Osteoblast (primary cell): ENCODE results near the gene SUGCT. TPM values are rescaled to one million over a fixed set of nuclear protein-coding genes. Genes with fewer than 3 reads are reported as not detected.

ENCODE experiments used
- DNase-seq: peaks from one replicate; pipeline ENCODE4 v3.0.0; 2011; ENCODE audit warnings: low spot score, mixed read lengths; ENCODE audit not compliant: insufficient read length; ENCODE audit errors: missing footprints
- H2AFZ ChIP-seq: 2 replicates; pipeline ENCODE4 v1.6.0; 2011; ENCODE audit warnings: mild to moderate bottlenecking, low read length
- H3K27ac ChIP-seq: 2 replicates; pipeline ENCODE4 v1.5.1; 2011; ENCODE audit warnings: mild to moderate bottlenecking, low read depth, low read length, moderate library complexity
- H3K27me3 ChIP-seq: 2 replicates; pipeline ENCODE4 v1.6.0; 2012; ENCODE audit warnings: mild to moderate bottlenecking, control low read depth, inconsistent platforms, low read length, moderate library complexity; ENCODE audit not compliant: insufficient read depth
- H3K36me3 ChIP-seq: 2 replicates; pipeline ENCODE4 v1.5.1; 2011; ENCODE audit warnings: mild to moderate bottlenecking, low read length, control low read depth, moderate library complexity; ENCODE audit not compliant: insufficient read depth
- H3K4me1 ChIP-seq: 2 replicates; pipeline ENCODE4 v1.5.1; 2011; ENCODE audit warnings: mild to moderate bottlenecking, low read length, control low read depth, moderate library complexity; ENCODE audit not compliant: insufficient read depth
- H3K4me2 ChIP-seq: 2 replicates; pipeline ENCODE4 v1.6.0; 2011; ENCODE audit warnings: mild to moderate bottlenecking, low read length; ENCODE audit not compliant: insufficient read depth
- H3K4me3 ChIP-seq: fragments of 200-600 bp; sonication (generic); 3 replicates; pipeline ENCODE4 v1.5.1; 2012; ENCODE audit warnings: mild to moderate bottlenecking, low read length, inconsistent platforms; ENCODE audit not compliant: insufficient read depth
- H3K79me2 ChIP-seq: 2 replicates; pipeline ENCODE4 v1.6.0; 2012; ENCODE audit warnings: mild to moderate bottlenecking, low read length, control low read depth, inconsistent platforms; ENCODE audit not compliant: insufficient read depth
- H3K9me3 ChIP-seq: 2 replicates; pipeline ENCODE4 v1.5.1; 2011; ENCODE audit warnings: low read depth, low read length, control low read depth
- H4K20me1 ChIP-seq: 2 replicates; pipeline ENCODE4 v1.6.0; 2012; ENCODE audit warnings: mild to moderate bottlenecking, low read length, control low read depth; ENCODE audit not compliant: insufficient read depth
- total RNA-seq: library from RNA; depleted of rRNA; stranded (reverse); fragments of >200 nt; gene quantifications from 2 replicates; pipeline ENCODE4 v1.2.3, GENCODE V29; 2012
- TF ChIP-seq, protein P1 (sequence below): IDR thresholded peaks from 2 replicates; pipeline ENCODE4 v1.5.1; 2011; ENCODE audit warnings: mild to moderate bottlenecking, low read depth, low read length, moderate library complexity; ENCODE audit errors: extremely low read depth

SUGCT gene
- total RNA-seq, 1 donor: 21.7 TPM

DNA sequence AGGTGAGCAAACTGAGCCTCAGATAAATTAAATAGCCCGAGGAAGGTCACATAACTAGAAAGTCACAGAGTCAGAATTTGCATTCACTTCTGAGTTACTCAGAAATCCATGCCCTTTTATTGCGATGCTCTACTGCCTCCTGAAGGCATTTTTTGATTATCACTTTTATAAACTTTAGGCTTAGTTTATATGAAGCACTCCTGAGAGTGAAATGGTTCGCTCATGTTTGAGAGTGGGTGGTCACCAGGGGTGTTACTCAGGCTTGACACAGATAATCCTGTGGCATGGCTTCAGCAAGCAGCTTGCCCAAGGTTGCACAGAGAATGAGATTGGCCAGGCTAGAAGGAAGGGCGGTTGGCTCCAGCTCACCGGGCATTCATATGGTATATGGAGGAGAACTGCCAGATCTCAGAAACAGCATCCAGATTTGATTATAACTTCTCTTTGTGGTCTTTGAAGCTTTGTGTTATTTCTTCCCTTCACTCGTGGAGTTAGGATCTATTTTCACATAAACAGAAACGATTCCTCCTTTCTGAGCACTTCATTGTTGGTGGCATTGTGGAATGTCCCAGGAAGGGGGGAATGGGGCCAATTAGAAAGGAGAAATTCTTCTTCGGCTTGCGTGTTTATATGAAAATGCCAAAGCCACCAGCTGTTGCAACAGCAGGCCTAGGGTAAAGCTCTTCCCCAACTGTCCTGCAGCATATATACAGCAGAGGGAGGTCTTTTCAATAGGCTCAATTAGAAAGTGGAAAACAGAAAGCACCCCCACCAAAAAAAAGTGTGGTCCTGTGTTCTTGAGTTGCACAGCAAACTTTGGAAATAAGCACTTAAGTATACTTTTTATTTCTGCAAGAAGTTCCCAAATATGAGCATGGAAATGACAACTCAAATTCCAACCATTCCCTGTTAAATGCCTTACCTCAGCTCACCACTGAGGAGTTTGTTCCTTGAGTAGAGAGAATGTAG, 628.8 kb downstream of the SUGCT start:
- H4K20me1 ChIP-seq: no peaks in the 10 kb centered on the region
- H3K4me2 ChIP-seq: peak overlapping the region; percentile 81
- TF ChIP-seq, protein P1, sequence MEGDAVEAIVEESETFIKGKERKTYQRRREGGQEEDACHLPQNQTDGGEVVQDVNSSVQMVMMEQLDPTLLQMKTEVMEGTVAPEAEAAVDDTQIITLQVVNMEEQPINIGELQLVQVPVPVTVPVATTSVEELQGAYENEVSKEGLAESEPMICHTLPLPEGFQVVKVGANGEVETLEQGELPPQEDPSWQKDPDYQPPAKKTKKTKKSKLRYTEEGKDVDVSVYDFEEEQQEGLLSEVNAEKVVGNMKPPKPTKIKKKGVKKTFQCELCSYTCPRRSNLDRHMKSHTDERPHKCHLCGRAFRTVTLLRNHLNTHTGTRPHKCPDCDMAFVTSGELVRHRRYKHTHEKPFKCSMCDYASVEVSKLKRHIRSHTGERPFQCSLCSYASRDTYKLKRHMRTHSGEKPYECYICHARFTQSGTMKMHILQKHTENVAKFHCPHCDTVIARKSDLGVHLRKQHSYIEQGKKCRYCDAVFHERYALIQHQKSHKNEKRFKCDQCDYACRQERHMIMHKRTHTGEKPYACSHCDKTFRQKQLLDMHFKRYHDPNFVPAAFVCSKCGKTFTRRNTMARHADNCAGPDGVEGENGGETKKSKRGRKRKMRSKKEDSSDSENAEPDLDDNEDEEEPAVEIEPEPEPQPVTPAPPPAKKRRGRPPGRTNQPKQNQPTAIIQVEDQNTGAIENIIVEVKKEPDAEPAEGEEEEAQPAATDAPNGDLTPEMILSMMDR: peak; percentile 59
- H3K27me3 ChIP-seq: no peaks in the 10 kb centered on the region
- peak overlapping the region; percentile 88 for H3K27ac ChIP-seq
- H3K4me3 ChIP-seq: peak overlapping the region; percentile 59
- H3K4me1 ChIP-seq: peaks cover 19% of the 10 kb centered on the region
- peak overlapping the region; percentile 69 for H2AFZ ChIP-seq
- no peaks in the 10 kb centered on the region for H3K9me3 ChIP-seq
- no peaks in the 10 kb centered on the region for H3K79me2 ChIP-seq
- no peaks in the 10 kb centered on the region for H3K36me3 ChIP-seq
- DNase-seq: peak; percentile 39

DNA sequence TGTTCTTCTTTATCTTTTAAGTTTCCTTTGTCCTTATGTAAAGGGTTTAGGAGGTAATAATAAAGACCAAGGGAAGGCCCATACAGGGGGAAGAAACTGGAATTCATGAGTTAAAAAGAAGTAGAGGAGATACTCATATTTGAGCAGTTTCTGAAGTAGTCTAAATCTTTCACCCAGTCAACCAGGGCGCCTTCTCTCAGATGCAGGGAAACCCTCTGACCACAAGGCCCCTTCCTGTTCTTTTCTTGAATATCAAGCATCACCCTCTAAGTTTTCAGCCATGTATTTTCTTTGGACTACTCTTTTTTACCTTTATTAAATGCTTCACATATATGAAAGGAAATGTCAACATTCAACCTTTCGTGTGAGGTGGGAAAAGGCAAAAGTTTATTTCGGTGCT, 630.8 kb downstream of the SUGCT start:
- H3K79me2 ChIP-seq: no peaks in the 10 kb centered on the region
- H3K27me3 ChIP-seq: no peaks in the 10 kb centered on the region
- H3K27ac ChIP-seq: no peak overlapping the region
- no peak overlapping the region for H3K4me2 ChIP-seq
- TF ChIP-seq, protein P1: no peak
- H3K36me3 ChIP-seq: no peaks in the 10 kb centered on the region
- no peak for DNase-seq
- no peak overlapping the region for H2AFZ ChIP-seq
- no peaks in the 10 kb centered on the region for H4K20me1 ChIP-seq
- peaks cover 19% of the 10 kb centered on the region for H3K4me1 ChIP-seq
- H3K4me3 ChIP-seq: no peak overlapping the region
- H3K9me3 ChIP-seq: no peaks in the 10 kb centered on the region

DNA sequence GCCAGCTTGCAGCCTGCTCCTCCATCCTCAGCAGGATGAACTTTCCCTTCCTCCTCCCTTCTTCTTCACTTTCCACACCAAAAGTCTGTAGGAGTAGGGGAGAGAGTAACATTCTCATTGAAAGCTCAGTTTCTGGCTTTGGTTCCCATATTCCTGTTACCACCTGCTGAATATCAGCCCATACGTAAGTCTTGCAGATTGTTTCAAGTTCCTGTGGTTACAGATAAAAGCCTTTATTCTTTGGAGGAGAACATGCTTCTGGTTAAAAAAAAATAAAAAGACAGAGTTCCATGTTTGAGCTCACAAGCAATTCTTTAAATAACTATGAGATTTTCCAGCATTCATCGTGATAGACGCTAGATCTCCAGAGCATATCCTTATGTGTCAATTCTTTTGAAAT, 637.3 kb downstream of the SUGCT start:
- Histone ChIP-seq H3K4me3 (no peak overlapping the region), H3K9me3 (no peaks in the 10 kb centered on the region), H3K4me2 (no peak overlapping the region), H3K4me1 (no peaks in the 10 kb centered on the region), H3K27me3 (no peaks in the 10 kb centered on the region), H3K36me3 (no peaks in the 10 kb centered on the region), H3K27ac (no peak overlapping the region), H3K79me2 (no peaks in the 10 kb centered on the region), H4K20me1 (no peaks in the 10 kb centered on the region), H2AFZ (no peak overlapping the region)
- DNase-seq: no peak
- TF ChIP-seq, protein P1: no peak

DNA sequence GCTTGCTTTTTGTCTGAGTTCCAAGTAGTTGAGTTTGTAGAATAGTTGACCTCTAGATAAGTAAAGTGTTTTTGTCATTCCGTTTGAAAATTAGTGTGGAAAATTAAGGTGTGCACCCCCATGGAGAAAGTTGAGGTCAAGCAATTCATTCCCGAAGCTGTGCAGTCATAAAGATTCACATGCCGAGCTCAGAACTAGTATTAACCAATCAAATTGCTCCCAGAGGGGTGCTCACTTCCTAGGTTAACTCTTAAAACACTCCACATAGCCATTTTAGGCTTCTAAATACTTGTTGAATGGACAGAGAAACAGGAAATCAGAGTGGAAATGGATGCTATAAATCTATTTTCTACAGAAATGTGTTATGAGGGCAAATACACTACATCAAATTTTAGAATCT, 638.9 kb downstream of the SUGCT start:
- H3K4me1 ChIP-seq: no peaks in the 10 kb centered on the region
- no peak overlapping the region for H3K4me2 ChIP-seq
- no peaks in the 10 kb centered on the region for H3K9me3 ChIP-seq
- no peak overlapping the region for H3K27ac ChIP-seq
- no peaks in the 10 kb centered on the region for H3K36me3 ChIP-seq
- TF ChIP-seq, protein P1: no peak
- H3K27me3 ChIP-seq: no peaks in the 10 kb centered on the region
- no peak overlapping the region for H3K4me3 ChIP-seq
- no peak overlapping the region for H2AFZ ChIP-seq
- no peaks in the 10 kb centered on the region for H3K79me2 ChIP-seq
- DNase-seq: no peak
- H4K20me1 ChIP-seq: no peaks in the 10 kb centered on the region
